Neutrophil (primary cell): Measurements from ENCODE around the gene MECR.

Experiments
- H3K27ac ChIP-seq: fragments of 200-600 bp; sonication (generic); 2 replicates; pipeline ENCODE4 v1.5.1; 2016; ENCODE audit warnings: mild to moderate bottlenecking, moderate library complexity
- H3K27me3 ChIP-seq: fragments of 200-600 bp; sonication (generic); 2 replicates; pipeline ENCODE4 v1.6.0; 2016; ENCODE audit warnings: mild to moderate bottlenecking
- H3K36me3 ChIP-seq: fragments of 200-600 bp; sonication (generic); 2 replicates; pipeline ENCODE4 v1.5.1; 2017
- H3K4me1 ChIP-seq, 2 experiments: fragments of 200-600 bp in 1 of 2; sonication (generic) in 1 of 2; 1 replicate in 1 of 2; 2 replicates in 1 of 2; pipeline versions ENCODE4 v1.5.1 to v1.6.1; 2013 to 2016; ENCODE audit warnings: low read depth in 1 of 2, low read length in 1 of 2, mild to moderate bottlenecking in 1 of 2, moderate library complexity in 1 of 2; ENCODE audit not compliant: control insufficient read depth in 1 of 2, insufficient read depth in 1 of 2
- H3K4me3 ChIP-seq, 2 experiments: fragments of 200-600 bp in 1 of 2; sonication (generic) in 1 of 2; 1 replicate in 1 of 2; 2 replicates in 1 of 2; pipeline ENCODE4 v1.5.1; 2013 to 2016; ENCODE audit warnings: low read depth in 1 of 2, low read length in 1 of 2, mild to moderate bottlenecking in 1 of 2, moderate library complexity in 1 of 2
- H3K9me3 ChIP-seq: fragments of 200-600 bp; sonication (generic); 2 replicates; pipeline ENCODE4 v1.5.1; 2016
- CTCF ChIP-seq: fragments of 200-600 bp; sonication (generic); IDR thresholded peaks from 2 replicates; pipeline ENCODE4 v1.5.1; 2016; ENCODE audit warnings: antibody characterized with exemption

The MECR gene

DNA sequence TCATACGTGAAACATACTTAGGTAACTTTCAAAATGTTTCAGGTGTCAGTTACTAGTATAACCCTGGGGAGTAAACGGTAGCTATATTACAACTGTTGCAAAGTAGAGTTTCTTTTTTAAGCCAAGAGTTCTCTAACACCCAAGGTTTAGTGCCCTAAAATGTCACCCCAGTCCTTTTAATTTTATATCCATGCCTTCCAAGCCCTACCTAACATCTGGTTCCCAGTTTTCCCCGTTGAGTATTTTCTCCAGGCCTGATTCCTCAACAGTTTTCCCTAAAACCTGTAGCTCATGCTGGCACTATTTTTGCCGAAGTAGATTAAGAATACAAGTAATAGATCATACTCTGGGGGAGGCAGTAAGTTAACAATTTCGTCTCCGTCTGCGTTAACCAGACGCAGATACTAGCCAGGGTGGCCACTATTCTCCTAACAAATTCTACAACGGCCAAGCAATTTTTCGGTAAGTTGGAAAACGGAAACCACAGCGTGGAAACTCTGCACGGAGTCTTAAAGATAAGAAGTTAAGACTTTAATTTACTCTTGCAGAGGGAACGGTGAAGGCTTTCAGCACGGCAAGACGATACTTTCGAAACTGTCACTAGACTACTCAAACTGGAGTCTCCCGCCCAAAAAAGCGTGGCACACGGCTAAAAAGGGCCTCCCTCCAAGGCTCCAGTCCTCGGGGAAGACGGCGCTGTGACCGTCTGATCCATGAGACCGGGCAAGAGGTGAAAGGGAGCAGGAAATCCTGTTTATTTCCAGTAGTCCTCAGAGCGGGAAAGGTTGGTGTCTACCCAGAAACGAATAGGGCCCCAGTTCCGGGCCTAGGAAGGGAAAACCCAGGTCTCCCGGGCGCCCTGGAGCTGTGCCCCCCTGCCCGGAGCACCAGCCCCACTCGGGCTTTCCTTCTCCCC, 50.0 kb downstream of the MECR start:
- peak overlapping the region; percentile 97 for H3K27ac ChIP-seq
- no peaks in the 10 kb centered on the region for H3K36me3 ChIP-seq
- H3K4me1 ChIP-seq = peaks cover 50 to 54% of the 10 kb centered on the region in 2 experiments
- H3K27me3 ChIP-seq = no peaks in the 10 kb centered on the region
- TF ChIP-seq CTCF = no peak
- H3K4me3 ChIP-seq = peak overlapping the region; percentile 76 to 100
- H3K9me3 ChIP-seq = no peaks in the 10 kb centered on the region

DNA sequence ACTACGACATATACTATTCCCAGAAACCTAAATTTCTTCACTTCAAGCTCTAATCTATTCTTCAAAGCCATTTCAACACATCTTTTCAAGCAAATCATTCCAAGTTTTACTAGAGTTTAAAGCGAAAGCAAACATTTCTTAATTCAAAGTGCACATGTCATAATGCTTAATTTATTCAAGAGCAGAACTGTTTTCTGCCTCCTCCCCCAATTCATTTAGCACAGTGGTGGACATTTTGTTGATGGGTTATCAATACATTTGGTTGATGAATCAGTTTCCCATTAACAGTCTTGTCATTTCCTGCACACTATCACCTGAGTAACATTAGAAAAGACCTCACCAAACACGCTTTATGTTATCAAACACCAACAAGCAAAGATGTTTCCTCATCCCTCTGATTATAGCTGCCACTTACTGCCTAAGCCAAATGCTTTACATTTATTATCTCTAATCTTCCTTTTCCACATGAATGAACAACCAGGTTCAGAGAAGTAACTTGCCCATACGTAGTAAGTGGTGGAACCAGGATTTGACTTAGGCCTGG, 51.0 kb downstream of the MECR start:
- Histone ChIP-seq H3K36me3 (no peaks in the 10 kb centered on the region), H3K9me3 (no peaks in the 10 kb centered on the region), H3K27ac (peak overlapping the region; percentile 97), H3K4me1 (peaks cover 50 to 54% of the 10 kb centered on the region in 2 experiments), H3K27me3 (no peaks in the 10 kb centered on the region), H3K4me3 (peak overlapping the region; percentile 76 to 100)
- no peak for TF ChIP-seq CTCF

DNA sequence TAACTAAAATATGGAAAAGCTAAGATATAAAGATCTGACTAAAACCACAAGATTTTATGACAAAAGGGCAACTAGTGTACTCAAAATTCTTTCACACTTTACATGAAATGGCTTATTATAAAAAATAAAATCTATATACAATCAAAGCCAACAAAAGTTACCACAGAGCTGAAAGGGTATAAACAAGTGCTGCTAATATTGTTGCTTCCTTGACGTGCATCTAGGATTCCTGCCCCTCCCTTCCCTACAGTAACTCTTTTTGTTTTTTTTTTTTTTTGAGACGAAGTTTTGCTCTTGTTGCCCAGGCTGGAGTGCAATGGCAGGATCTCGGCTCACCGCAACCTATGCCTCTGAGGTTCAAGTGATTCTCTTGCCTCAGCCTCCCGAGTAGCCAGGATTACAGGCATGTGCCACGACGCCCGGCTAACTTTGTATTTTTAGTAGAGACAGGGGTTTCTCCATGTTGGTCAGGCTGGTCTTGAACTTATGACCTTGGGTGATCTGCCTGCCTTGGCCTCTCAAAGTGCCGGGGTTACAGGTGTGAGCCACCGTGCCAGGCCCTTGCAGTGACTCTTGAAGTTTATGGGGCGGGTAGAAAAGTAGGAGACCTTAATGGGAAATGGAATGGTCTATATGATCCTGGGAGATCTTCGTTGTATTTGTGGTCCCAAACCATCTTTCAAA, 53.6 kb downstream of the MECR start:
- Histone ChIP-seq H3K4me1 (peaks cover 40 to 44% of the 10 kb centered on the region in 2 experiments), H3K27ac (peak overlapping the region; percentile 97), H3K27me3 (no peaks in the 10 kb centered on the region), H3K36me3 (peaks cover 4% of the 10 kb centered on the region), H3K4me3 (no peak overlapping the region), H3K9me3 (no peaks in the 10 kb centered on the region)
- no peak for TF ChIP-seq CTCF

DNA sequence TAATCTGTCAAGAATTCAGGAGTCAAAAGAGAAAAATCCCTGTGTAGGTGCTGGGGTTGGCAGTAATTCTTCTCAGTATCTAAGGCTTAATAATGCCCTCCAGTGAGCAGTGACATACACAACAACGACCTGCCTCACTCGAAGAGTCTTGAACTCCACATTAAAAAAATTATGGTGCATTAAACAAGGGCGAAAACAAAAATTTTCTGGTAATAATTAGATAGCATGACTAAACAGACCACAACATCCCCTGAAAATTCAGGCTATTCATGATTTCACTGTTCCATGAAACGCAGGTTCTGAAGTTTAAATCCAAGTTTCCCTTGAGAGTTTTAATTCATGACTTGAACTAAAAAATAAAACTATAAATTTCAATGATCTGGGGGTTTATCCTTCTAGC, 54.2 kb downstream of the MECR start:
- no peaks in the 10 kb centered on the region for H3K9me3 ChIP-seq
- no peaks in the 10 kb centered on the region for H3K27me3 ChIP-seq
- H3K27ac ChIP-seq = peak overlapping the region; percentile 27
- no peak overlapping the region for H3K4me3 ChIP-seq
- peaks cover 40 to 43% of the 10 kb centered on the region in 2 experiments for H3K4me1 ChIP-seq
- no peak for TF ChIP-seq CTCF
- H3K36me3 ChIP-seq = peaks cover 4% of the 10 kb centered on the region

DNA sequence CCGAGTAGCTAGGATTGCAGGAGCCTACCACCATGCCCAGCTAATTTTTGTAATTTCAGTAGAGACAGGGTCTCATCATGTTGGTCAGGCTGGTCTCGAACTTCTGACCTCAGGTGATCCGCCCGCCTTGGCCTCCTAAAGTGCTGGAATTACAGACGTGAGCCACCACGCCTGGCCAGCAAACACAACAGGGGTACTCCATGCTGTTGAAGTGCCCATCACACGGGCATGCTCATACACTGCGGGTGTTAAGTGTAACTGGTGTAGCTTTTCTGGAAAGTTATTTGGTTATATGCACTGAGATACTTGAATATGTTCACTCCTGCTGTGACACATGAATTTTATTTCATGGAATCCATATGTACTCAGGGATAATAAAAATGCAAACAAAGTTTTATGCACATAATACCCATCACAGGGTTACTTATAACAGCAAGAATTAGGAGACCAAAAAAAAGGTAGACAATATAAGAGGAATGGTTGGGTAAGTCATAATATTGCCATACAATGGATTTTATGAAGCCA, 58.3 kb downstream of the MECR start:
- H3K27ac ChIP-seq = no peak overlapping the region
- peaks cover 4 to 5% of the 10 kb centered on the region in 2 experiments for H3K4me1 ChIP-seq
- no peak overlapping the region for H3K4me3 ChIP-seq
- H3K9me3 ChIP-seq = no peaks in the 10 kb centered on the region
- TF ChIP-seq CTCF = no peak
- H3K27me3 ChIP-seq = no peaks in the 10 kb centered on the region
- H3K36me3 ChIP-seq = peaks cover 4% of the 10 kb centered on the region
